Adrenal gland (tissue), 12 donors: ENCODE results near the gene RALGDS. TPM values are rescaled to one million over a fixed set of nuclear protein-coding genes. Genes with fewer than 3 reads are reported as not detected.

Source experiments
- DNase-seq, 7 donors: peaks; one replicate each; pipeline ENCODE4 v3.0.0-alpha.2; 2019 to 2020
- H3K27ac ChIP-seq, 5 donors: fragments of 200-600 bp; sonication (generic) in 4 of 5; 1 replicate in 3 of 5; 2 replicates in 2 of 5; pipeline versions ENCODE4 v1.5.1 to v1.8.0; 2016 to 2020; ENCODE audit warnings: mild to moderate bottlenecking in 1 of 5
- H3K27me3 ChIP-seq: fragments of 200-600 bp; 2 replicates; pipeline ENCODE4 v1.8.0; 2021
- H3K36me3 ChIP-seq, 2 donors: fragments of 200-600 bp; replicated peaks in 1 of 2; 1 replicate in 1 of 2; 2 replicates in 1 of 2; pipeline versions ENCODE4 v1.5.1 to v1.8.0; 2018 to 2022
- H3K4me1 ChIP-seq, 2 donors: fragments of 200-600 bp; replicated peaks in 1 of 2; 1 replicate in 1 of 2; 2 replicates in 1 of 2; pipeline versions ENCODE4 v1.5.1 to v1.8.0; 2018 to 2021
- H3K4me3 ChIP-seq, 4 donors: fragments of 200-600 bp; sonication (generic) in 3 of 4; one replicate each; pipeline ENCODE4 v1.5.1; 2016 to 2018
- H3K9me3 ChIP-seq, 3 donors: fragments of 200-600 bp; sonication (generic) in 1 of 3; replicated peaks in 1 of 3; 1 replicate in 2 of 3; 2 replicates in 1 of 3; pipeline versions ENCODE4 v1.5.1 to v1.8.0; 2016 to 2021
- CTCF ChIP-seq, 6 experiments: fragments of 450-650 bp in 4 of 6; fragments of 200-600 bp in 2 of 6; sonication (generic) in 1 of 6; IDR thresholded peaks; 1 replicate in 5 of 6; 2 replicates in 1 of 6; pipeline versions ENCODE4 v1.5.1 to v1.8.0; 2016 to 2021; ENCODE audit warnings: antibody characterized with exemption in 6 of 6, mild to moderate bottlenecking in 2 of 6, moderate library complexity in 1 of 6
- POLR2A ChIP-seq, 2 donors: fragments of 450-650 bp; IDR thresholded peaks; one replicate each; pipeline ENCODE4 v1.6.1; 2017; ENCODE audit warnings: antibody characterized with exemption in 2 of 2, mild to moderate bottlenecking in 2 of 2, moderate library complexity in 1 of 2
- WGBS, 4 donors: extraction: QIAGEN DNeasy Blood & Tissue Kit in 2 of 4; methylation state at CpG; one replicate each; pipeline versions ENCODE4 v1.1.5 to v1.1.7; 2013 to 2017; 5-methylcytosine and 5-hydroxymethylcytosine counted together
- intact Hi-C, 2 donors: fragments of 100-400 bp; cut with DNase I; formaldehyde crosslinking; loops; one replicate each; pipeline versions ENCODE4 v1.14.1 to v1.15.0; 2022 to 2023
- polyA plus RNA-seq, 3 donors: library from polyadenylated mRNA; stranded (reverse); fragments of 200-250 nt in 2 of 3; fragments of 350-450 nt in 1 of 3; fragmentation: Illumina TruSeq in 1 of 3; extraction: RNeasy Lipid Tissue Mini Kit (QIAGEN cat#74804) in 1 of 3; gene quantifications; one replicate each; pipeline ENCODE4 v1.2.3, GENCODE V29; 2013 to 2014
- total RNA-seq, 9 donors: library from RNA; depleted of rRNA in 4 of 9; stranded (reverse); fragments of >200 nt in 4 of 9; fragments of 120-200 nt in 1 of 9; fragmentation: NEBNext Ultra II Directional in 1 of 9; extraction: Animal tissue kit (Norgen Biotek cat#: 25700) in 1 of 9; gene quantifications; one replicate each; pipeline versions ENCODE4 v1.1.0 to v1.2.4, GENCODE V29; 2013 to 2023
- donor health status: healthy with polysubstance abuse.
- donor health status: Bipolar disorder and iron deficiency.
- donor health status: DM: yes; HTN: yes; CAD: no.
- donor health status: DM: no; HTN: no; CAD: no.
- donor health status: DM: no; HTN: no; CAD: no.
- donor health status: DM: yes; HTN: yes; CAD: no.

Gene RALGDS
- total and polyA plus RNA-seq, 12 donors: 21.3 to 170 (median 67.5) TPM

DNA sequence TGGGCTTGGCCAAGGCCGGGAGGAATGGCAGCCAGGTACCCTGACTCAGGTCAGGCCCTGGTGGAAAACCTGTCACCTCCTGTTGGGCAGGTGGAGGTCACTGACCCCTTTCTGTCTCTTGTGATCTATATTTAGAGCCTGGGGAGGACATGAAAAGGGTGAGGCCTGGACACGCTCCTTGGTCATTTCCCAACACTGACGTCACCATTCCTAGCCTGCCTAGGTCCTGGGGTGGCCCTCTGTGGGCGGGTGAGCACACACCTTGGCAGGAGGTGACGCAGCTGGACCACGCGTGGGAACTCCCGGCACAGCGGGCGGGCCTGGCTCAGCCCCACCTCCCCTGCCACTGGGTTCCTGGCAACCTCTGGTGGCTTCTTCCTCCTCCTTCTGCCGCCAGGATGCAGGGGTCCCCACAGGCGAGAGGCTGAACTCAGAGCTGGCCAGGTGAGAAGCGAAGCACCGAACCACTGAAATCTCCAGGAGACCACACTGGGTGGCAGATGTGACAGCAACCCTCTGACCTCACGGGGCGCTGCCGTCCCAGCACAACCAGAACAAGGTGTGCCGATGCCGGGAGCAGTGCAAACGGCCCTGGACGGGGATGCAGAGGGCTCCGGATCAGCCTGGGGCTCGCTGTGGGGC is 6.4 kb upstream of the RALGDS start:
- Histone ChIP-seq H3K4me3 (no peak overlapping the region), H3K9me3 (no peaks in the 10 kb centered on the region), H3K36me3 (no peaks in the 10 kb centered on the region), H3K27me3 (no peaks in the 10 kb centered on the region), H3K27ac (peak overlapping the region in 1 of 5 donors; percentile 85), H3K4me1 (peaks cover 23 to 54% of the 10 kb centered on the region in 2 donors)
- intact Hi-C loops: no loop called here
- DNase-seq: peak in 3 of 7 donors; percentile 47 to 75 (median 72)
- 83 to 86% (median 85%) methylated on average over 7 to 23 of the region's 23 CpGs for WGBS, 4 donors
- TF ChIP-seq CTCF (IDR thresholded peaks at IDR 0.05) (no peak), POLR2A (IDR thresholded peaks at IDR 0.05) (no peak)

DNA sequence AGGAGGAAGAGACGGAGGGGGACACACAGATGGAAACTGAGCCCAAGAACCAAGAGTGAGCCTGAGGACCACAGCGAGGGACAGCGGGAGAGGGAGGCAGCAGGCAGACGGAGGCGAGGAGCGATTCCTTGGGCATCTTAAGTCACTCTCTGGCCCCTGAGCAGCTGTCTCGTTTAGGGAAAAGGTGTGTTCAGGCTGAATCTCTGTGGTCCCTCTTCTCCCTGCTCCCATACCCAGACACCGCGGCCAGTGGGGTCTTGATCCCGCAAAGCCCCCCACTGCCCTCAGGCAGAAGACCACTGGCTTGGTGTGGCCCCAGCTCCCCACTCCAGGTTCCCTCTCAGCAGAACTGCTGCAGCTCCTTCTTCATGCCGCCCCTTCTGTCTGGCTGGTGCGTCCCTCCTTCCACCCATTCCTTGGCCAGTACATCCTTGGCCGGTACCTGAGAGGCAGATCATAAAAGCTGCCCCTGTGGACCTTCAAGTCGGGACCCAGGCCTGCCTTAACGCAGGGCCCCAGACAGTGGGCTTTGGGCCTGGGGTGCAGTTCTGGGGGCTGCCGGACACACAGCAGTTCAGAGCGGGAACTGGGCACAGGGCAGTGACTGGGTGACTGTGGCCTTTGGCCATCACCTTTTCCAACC is 5.8 kb upstream of the RALGDS start:
- H3K27ac ChIP-seq: peak overlapping the region in 2 of 5 donors; percentile 56 to 85

DNA sequence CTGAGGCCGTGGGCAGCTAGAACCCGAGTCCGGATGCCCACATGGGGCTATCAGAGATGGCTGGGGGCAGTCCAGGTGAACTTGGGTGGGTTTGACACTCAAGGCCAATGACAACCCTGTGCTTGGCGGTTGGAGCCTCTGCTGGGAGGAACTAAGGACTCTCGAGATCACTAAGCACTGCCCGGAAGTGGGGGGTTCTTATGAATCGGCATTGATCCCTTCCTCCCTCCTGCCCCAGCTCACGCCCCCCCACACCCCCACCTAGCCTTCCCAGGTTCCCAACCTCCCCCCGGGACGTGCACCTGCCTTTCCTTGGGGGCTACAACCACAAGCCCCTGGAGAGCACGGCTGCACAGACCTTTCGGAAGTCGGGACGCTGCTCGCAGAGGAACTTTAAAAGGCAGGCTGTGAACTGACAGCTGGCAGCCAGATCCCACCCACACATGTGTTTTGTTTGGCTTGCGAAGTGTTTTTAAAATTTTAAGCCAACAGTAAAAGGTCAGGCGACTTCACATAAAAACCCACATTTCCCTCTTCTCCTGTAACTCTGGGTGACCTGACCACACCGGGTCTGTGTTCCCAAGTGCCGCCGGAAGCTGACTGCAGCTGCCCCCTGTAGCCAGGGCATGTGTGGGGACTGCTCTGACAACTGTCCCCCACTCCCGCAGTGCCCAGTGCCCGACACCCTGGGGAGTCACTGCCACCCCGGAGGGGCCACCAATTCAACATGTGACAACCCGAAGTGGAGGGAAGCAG is 5.1 kb upstream of the RALGDS start:
- TF ChIP-seq CTCF (IDR thresholded peaks at IDR 0.05) (no peak), POLR2A (IDR thresholded peaks at IDR 0.05) (no peak)
- intact Hi-C loops: no loop called here
- Histone ChIP-seq H3K27me3 (no peaks in the 10 kb centered on the region), H3K27ac (peak overlapping the region in 2 of 5 donors; percentile 56 to 85), H3K4me3 (peak overlapping the region in 1 of 4 donors; percentile 44), H3K36me3 (no peaks in the 10 kb centered on the region), H3K4me1 (peaks cover 27 to 53% of the 10 kb centered on the region in 2 donors), H3K9me3 (no peaks in the 10 kb centered on the region)
- peak in 2 of 7 donors; percentile 38 to 67 for DNase-seq
- WGBS, 4 donors: 11 to 40% (median 23%) methylated on average over 13 to 24 of the region's 24 CpGs

More for the DNA sequence above, 5.8 kb upstream of the RALGDS start:
- peak in 1 of 7 donors; percentile 17 for DNase-seq
- Histone ChIP-seq H3K27me3 (no peaks in the 10 kb centered on the region), H3K4me1 (peaks cover 28 to 54% of the 10 kb centered on the region in 2 donors), H3K36me3 (no peaks in the 10 kb centered on the region), H3K9me3 (no peaks in the 10 kb centered on the region), H3K4me3 (peak overlapping the region in 1 of 4 donors; percentile 44)
- 70 to 74% (median 73%) methylated on average over 14 to 17 of the region's 17 CpGs for WGBS, 4 donors
- intact Hi-C loops: no loop called here
- no peak for TF ChIP-seq POLR2A (IDR thresholded peaks at IDR 0.05)
- no peak for TF ChIP-seq CTCF (IDR thresholded peaks at IDR 0.05)

DNA sequence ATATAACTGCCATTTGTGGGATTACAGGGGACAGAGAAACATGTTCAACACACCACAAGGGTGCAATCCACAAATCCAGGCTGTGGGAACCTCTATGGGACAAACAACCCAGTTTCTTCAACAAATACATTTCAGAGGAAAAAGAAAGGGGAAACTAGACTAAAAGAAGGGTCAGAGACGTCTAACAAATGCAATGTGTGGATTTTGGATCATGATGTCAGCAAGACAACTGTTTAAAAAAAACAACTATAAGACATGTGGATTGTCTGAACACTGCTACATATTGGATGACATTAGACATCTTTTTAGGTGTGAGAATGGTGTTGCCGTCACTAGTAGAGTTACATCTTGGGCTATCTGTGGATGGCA is 3.9 kb upstream of the RALGDS start:
- Histone ChIP-seq H3K9me3 (no peaks in the 10 kb centered on the region), H3K27ac (peak overlapping the region in 2 of 5 donors; percentile 17 to 47), H3K36me3 (no peaks in the 10 kb centered on the region), H3K4me1 (peaks cover 37 to 48% of the 10 kb centered on the region in 2 donors), H3K4me3 (no peak overlapping the region), H3K27me3 (no peaks in the 10 kb centered on the region)
- intact Hi-C loops: no loop called here
- DNase-seq: no peak
- TF ChIP-seq POLR2A (IDR thresholded peaks at IDR 0.05) (no peak), CTCF (IDR thresholded peaks at IDR 0.05) (no peak)
- WGBS, 4 donors: 79 to 96% (median 85%) methylated on average over 2 of the region's 2 CpGs
